GM10847 (cell line): ENCODE results near the gene IQCK.

Experiments
- POLR2A ChIP-seq: IDR thresholded peaks from 2 replicates; pipeline ENCODE4 v1.6.1; 2011; ENCODE audit not compliant: insufficient read length; ENCODE audit errors: extremely low read depth

IQCK gene

GRCh38 chr16:19907161-19907992 is 189.3 kb downstream of the IQCK start:
- TF ChIP-seq POLR2A, result no peak
